ENCODE measurements around the gene EPSTI1.

DNA sequence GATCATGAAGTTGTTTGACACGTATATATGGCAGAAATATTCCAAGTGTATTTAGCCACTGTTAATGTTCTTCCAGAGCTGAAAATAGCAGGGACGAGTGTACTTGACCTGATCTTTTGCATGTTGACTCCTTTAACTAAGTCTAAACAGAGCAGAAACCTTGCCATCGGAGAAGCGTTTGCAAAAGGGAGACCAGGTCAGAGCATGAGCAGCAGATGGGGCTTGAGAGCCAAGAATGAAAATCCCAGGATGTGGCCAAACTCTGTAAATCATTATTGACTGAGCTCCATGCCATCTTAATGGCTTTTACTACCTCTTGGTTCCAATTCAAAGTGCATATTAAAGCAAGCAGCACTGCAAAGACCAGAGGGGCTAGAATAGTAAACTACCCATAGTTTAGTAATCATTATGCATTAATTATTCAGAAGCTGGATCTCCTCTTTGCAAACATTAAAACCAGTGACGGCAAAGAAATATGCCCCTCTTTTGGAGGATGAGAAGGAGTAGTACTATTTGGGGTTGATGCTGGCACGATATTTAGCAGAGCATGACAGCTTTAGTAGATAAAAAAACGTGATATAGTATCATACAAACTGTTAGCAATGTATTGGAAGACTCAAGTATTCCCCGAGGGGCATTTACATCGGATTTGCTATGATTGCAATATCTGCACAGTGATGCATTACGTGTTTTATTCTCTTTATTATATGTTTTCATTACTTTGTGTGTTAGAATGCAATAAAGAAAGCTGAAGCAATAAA, 154.9 kb downstream of the EPSTI1 start:
- no peak for TF ChIP-seq GATA2 (IDR thresholded peaks at IDR 0.05; ENCODE audit: low read depth, low read length)
- TF ChIP-seq GATA3 (IDR thresholded peaks at IDR 0.05; ENCODE audit: low read depth, low read length): no peak

Measured in SH-SY5Y (cell line).